Skin of body (tissue), 2 donors: Measurements from ENCODE around the gene VEGFA. TPM values are rescaled to one million over a fixed set of nuclear protein-coding genes. Genes with fewer than 3 reads are reported as not detected.

ENCODE experiments used
- DNase-seq: peaks from one replicate; lab custom pipeline; 2025; lab: John Stamatoyannopoulos, UW
- total RNA-seq: library from RNA; depleted of rRNA; stranded (reverse); fragments of >200 nt; gene quantifications from one replicate; pipeline ENCODE4 v1.2.3, GENCODE V29; 2014

VEGFA gene
- 141 TPM for total RNA-seq

DNA sequence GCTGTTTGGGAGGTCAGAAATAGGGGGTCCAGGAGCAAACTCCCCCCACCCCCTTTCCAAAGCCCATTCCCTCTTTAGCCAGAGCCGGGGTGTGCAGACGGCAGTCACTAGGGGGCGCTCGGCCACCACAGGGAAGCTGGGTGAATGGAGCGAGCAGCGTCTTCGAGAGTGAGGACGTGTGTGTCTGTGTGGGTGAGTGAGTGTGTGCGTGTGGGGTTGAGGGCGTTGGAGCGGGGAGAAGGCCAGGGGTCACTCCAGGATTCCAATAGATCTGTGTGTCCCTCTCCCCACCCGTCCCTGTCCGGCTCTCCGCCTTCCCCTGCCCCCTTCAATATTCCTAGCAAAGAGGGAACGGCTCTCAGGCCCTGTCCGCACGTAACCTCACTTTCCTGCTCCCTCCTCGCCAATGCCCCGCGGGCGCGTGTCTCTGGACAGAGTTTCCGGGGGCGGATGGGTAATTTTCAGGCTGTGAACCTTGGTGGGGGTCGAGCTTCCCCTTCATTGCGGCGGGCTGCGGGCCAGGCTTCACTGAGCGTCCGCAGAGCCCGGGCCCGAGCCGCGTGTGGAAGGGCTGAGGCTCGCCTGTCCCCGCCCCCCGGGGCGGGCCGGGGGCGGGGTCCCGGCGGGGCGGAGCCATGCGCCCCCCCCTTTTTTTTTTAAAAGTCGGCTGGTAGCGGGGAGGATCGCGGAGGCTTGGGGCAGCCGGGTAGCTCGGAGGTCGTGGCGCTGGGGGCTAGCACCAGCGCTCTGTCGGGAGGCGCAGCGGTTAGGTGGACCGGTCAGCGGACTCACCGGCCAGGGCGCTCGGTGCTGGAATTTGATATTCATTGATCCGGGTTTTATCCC lies at the start of gene VEGFA:
TSS of gene VEGFA (plus strand) at position 686 of the 846 bp plus-strand sequence.
- DNase-seq: peak; percentile 92

DNA sequence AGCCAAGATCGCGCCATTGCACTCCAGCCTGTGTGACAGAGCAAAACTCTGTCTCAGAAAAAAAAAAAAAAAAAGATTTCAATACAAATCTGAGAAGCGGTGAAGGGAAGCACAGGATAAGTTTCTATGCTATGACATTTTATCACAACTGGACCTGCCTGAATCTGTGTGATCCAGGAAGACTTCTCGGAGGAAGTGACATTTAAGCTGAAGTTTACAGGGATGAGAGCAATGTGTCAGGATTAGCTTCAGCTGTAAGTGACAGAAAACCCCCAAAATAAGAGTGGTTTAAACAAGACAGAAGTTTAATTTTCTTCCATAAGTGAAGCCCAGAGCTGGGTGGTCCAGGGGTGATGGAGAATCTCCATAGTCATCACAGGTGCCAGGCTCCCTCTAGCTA lies 49.0 kb upstream of the VEGFA start:
- no peak for DNase-seq

DNA sequence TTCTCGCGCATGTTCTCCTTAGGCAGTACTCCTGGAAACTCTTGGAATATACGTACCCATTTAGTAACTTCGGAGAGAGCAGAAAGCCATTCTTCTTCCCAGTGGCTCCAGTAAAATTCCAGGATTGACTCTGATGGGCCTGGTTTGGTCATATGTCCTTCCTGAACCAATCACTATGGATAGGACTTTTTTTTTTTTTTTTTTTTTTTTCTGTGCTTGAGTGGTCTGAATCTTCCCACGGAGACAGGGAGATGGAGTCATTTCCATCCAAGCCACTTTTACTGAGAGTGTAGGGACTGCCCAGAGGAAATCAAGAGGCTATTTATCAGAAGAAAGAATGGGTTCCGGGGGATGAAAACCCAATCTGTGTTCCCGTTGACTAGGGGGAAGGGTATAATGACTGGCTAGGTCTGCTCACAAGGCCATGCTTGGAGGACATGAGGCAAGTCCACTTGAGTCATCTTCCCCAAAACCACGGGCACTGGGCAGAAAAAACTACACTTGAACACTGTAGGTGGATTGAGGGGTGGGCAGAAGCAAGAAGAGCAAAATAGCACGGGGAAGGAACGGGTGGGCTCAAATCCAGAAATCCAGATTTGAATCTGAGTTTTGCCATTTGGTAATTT lies 47.0 kb upstream of the VEGFA start:
- no peak for DNase-seq

DNA sequence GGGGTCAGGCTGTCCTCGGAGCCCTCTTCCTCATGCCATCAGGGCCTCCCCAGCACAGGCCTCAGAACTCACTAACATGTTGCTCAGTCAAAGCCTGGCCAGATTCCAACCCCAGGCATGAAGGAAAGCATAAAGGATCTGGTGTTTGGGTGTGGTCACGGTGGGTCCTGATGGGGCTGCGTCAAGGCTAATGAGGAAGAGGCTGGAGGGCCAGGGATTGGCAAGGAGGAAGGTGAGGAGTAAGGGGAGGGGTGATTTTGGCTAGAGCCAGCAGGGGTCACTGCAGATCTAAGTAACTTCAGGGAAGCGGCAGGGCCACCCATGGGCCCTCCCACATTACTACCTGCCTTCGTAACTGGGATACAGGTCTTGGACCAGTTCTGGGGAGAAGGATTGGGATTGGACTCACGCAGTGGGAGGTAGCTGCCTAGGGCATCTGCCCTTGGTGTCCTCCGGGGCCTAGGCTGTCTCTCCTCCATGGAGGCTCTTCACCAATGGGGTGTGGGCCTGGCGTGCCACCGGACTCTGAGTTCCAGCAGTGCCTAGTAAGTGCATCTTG lies 46.2 kb upstream of the VEGFA start:
- DNase-seq: peak; percentile 29

DNA sequence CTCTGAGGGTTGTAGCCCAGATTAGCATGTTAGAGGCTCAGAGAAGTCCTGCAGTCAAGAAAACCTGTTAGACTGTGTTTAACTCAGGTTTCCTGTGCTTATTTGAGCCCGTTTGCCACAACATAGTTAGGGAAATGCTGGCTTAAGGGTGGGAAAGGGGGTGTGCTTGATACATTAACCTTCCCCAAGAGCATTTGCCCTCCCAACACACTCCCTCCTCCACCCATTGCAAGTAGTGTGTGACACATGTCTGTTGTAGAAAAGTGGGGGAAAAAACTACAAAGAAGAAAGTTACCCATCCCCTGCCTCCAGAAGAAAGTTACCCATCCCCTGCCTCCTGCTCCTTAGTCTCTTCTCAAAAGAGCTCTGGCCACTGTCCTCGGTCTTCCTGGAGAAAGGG lies 45.7 kb upstream of the VEGFA start:
- no peak for DNase-seq

DNA sequence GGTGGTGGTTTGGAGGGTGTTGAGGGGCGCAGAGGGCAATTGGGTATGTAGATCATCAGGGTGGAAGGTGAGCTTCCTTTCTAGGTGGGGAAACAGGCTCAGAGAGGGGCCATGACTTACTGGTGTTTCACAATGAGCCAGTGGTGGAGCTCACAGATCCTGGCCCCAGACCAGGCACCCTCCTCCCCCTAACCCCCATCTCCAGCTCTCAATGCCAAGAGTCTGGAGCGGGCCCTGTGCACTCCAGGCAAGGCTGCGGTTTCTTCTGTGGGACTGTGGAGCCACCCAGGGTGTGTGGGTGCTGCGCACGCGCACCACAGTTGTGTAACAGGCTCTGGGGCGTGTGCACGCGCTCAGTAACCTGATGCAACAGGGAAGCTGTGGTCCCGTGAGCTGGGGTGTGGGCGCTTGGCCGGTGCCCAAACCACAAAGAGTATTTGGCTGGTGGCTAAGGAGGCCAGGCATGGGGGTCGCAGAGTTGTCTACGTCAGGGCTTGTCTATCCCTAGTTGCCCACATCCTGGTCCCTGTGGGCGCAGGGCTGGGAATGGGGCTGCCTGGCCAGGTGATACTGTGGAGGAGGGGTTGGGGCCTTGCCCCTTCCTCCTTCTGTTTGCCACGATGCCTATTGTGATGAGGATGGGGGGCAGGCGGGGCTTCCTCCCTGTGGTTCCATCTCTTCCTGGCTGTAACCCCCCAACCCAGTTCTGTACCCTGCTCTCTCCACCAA lies 44.9 kb upstream of the VEGFA start:
- DNase-seq: peak; percentile 58

DNA sequence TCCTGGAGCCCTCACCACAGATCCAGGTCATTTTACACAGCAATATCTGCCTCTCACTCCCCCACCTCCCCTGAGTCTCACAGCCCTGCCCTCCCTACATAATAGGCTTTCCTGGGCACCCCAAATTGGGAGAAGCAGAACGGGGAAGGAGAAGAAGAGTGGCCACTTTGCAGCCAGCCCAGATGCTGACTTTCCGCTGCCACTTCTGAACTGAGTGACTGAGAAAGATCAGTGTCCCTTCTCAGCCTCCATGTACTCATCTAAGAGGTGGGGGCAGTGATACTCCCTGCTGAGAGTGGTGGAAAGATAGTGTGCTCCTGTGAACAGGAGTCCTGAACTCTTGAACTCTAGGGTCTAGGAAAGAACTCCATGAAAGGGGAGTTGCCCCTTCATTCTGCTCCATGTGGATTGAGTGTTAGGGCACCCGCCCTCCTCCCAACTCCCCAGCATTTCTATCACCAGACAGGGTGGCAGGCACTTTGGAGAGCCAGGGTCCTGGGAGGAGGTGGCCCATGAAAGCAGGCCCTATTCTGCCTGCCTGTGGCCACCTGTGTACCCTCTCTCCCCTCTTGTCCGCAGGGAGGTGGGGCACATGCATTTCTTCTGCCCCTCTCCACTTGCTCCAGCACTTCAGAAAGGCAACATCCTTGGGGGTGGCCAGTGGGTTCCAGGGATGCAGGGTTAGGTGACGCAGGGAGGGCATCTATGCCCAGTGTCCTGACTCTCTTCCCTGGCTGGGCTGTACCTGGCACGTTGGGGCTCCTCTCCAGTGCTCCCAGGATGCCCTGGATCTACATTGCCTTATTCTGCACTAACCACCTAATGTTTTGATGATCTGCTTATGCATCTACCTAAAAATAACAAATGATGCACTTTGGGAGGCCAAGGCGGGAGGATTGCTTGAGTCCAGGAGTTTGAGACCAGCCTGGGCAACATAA lies 44.1 kb upstream of the VEGFA start:
- DNase-seq: no peak

DNA sequence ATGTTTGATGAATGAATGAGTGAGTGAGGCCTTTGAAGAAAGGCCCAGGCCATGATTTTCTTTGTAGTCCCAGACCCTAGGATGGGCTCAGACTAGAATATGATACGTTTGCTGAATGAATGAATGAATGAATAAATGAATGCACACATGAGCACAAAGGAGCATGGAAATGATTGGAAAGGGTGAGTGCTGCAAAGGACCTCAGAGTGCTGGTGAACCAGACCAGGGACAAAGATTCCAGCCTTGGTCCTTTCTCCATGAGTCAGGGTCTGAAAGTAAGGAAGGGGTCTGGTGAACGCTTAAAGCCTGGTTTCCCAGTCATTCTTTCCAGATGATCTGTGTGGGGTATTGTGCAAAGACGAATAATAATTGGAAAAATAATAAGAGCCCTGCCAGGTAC lies 42.4 kb upstream of the VEGFA start:
- DNase-seq: no peak

DNA sequence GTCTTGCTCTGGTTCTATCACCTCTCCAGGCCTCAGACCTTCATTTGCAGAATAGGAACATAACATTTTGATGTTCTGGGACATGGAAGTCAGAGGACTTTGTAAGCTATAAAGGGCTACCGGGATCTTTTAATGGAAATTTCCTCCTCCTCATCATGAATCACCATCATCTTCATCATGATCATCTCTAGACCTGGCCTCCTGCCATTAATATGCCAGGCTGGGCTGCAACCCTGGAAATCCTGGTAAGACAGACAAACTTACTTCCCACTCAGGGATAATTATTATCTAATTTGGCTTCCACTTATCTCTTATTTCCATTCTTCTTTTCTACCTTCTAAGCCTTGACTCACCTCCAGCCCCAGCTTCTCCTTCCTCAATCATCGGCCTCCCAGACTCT lies 41.4 kb upstream of the VEGFA start:
- no peak for DNase-seq

DNA sequence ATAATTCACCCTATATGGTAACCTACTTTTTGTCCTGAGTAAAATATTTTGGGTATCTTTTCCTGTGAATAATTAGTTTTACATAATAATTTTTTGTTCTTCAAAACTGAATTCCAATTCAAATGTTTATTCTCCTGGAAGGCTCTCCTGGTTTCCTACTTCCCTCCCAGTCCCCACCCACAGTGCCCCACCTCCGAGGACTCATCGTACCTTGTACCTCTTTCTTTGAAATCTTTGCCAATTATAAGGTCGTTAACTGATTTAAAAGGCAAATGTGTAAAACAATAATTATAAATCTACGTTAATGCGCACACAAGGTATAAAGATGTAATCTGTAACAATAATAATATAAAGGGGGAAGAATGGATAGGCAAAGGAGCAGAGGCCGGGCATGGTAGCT lies 40.5 kb upstream of the VEGFA start:
- no peak for DNase-seq

DNA sequence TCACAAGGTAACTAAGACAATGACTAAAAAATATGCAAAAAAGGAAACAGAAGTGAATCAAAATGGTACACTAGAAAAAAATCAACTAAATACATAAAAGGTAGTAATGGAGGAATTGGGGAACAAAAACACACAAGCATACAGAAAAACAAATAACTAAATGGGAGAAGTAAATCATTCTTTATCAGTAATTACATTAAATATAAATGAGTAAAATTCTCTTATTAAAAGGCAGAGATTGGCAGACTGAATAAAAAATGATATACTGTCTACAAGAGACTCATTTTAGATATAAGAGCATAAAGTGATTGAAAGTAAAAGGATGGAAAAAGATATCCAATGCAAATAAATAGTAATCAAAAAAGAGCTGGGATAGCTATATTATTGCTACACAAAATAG lies 39.4 kb upstream of the VEGFA start:
- DNase-seq: no peak

DNA sequence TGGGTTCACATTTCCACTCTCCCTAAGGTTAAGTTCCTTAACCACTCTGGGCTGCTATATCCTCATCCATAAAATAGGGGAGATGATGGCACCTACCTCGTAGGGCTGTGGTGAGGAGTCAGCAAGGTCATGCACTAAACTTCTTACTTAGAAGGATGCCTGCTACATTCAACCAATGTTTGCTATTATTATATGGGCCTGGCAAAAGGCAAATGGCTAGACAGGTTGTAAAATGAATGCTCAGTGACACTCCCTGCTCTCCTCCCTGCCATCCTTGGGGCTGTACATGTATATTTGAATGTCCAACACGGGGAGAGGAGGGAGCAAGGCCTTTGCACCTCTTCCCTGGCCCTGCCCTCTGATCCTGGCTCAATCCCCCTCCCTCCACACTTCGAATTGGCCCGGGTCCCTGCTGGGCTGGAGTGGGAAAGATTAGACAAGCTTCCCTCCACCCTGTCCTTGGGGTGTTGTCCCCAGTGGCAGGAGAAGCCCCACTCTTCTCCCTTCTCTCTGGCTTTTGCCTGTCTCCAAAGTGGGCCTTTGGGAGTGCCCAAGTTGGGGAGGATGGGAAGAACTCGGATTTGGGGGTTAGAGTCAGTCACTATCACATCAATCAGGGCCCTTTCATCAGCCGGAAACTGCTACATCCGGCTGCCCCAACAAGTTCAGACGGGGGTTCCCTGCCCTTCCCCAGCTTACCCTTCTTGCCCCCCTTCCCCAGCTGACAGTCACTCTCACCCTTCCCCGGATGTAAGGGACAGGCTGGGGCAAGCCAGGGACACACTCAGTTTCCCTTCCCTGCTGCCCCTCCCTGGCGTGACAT lies 36.3 kb upstream of the VEGFA start:
- DNase-seq: no peak

DNA sequence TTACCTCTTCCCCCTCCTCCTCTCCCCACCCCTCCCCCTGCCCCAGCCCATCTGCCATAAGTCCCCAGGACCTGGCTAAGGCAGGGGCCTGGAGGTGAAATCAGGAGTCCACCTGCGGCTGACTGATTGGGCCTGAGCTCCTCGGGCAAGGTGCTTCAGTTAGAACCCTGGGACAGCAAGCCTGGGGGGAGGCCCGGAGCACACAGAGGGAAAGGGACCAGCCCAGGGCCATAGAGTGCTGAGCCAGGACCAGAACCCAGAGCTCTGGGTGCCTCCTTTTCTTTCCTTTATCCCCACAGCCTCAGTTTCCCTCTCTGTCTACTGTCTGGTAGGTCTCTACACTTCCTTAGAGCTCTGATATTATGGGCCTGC lies 35.7 kb upstream of the VEGFA start:
- DNase-seq: no peak

DNA sequence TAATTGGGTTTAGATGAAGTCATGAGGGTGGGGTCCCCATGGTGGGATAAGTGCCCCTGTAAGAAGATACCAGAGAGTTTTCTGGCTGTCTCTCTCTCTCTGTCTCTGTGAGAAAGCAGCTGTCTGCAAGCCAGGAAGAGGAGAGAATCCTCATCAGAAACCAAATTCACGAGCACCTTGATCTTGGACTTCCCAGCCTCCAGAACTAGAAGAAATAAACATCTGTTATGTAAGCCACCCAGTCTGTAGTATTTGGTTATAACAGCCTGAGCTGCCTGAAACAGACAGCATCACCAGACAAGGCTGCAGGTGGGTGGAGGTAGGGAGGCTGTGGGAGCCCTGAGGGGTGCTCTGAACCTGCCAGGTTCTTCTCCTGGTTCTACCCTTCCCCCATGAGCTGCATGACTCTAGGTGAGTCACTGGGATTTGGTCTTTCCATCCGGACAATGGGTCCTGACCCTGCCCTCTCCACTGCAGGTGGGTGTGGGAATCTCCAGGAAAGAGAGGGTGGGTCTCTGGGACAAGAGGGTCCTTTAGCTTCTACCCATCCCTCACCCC lies 34.3 kb upstream of the VEGFA start:
- DNase-seq: no peak

DNA sequence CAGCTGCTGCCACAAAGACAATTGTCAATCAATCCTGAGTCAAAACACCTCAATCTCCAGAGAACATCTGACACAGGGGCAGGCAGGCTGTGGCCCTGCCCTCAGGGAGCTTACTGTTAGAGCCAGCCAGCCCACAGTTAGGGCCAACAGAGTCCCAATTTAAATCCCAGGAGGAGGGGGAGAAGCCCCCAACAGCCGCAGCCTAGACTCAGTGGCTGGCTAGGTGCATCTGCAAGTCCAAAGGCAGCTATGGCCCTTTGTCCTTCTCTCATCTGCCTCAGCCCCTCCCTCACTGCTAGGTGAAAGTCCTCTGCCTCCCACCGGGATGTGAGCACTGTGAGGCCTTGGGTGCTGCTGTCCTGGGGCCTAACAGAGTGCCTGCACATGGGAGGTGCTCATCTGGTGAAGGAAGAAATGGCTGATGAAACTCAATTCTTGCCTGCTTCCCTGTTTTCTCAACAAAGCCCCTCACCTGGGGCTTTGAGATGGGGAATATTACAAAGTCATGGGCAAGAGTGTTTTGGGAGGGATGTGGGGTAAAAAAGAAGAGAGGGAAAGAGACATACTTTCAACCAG lies 33.7 kb upstream of the VEGFA start:
- DNase-seq: no peak

DNA sequence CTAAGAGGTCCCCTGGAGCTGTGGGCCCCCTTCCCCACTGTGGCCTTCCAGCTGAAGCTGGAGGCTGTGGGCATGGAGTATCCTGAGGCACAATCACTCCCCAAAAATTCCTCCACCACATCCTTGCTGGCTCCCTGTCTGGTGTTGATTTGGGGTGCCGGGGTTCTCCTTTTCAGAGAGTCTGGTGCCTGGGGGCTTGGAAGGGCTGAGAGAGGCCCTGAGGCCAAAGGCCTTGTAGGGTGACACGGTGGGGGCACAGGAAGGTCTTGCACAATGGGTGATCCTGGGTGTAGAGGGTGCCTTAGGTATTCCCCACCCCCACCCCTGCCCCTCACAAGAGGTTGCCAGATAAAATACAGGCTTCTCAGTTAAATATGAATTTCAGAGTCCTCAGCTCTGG lies 33.2 kb upstream of the VEGFA start:
- DNase-seq: no peak

DNA sequence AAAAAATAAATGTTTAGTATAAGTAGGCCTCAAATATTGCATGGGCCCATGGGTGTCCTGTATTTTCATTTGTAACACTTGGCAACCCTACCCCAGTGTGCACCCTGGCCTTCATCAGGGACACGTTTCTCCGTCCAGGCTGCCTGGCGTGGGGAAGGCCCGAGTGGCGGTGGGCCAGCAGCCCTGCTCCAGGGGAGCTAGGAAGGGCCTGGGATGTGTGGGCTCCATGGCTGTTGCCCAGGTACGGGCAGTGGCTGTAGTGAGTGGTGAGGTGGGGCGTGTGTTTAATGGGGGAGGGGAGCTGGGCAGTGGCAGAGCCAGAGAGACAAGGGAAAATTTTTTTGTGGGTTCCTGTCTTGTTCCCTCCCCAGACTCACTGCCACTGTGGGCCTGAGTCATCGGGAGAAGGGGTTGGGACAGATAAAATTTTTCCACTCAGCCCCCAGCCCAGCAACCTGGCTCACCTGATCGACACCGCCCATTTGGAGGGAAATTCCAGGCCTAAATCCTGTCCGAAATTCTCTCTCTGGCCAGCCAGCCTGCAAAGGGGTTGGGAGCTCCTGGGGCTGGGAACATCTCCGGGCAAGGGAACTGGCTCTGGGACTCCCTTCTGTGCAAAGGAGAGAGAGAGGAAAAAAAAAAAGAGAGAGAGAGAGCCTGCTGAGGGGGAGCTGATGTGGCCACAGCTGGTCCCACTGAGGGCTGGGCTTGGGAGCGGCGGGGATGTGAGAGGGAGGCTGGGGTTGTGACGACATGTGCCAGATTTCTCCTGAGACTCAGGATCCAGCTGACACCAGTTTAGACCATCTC lies 32.5 kb upstream of the VEGFA start:
- peak; percentile 35 for DNase-seq

DNA sequence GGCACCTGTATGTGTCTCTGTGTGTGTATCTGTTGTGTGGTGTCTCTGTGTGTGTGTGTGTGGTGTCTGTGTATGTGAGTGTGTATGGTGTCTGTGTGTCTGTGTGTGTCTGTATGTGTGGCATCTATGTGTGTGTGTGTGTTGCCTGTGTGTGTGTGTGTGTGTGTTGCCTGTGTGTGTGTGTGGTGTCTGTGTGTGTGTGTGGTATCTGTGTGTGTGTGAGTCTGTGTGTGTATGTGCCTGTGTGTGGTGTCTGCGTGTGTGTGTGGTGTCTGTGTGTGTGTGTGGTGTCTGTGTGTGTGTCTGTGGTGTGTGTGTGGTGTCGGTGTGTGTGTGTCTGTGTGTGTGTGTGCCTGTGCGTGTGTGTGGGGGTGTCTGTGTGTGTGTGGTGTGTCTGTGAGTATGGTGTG lies 31.7 kb upstream of the VEGFA start:
- no peak for DNase-seq
